ENCODE results near the gene P2RX3.
A peak's percentile ranks its signal among the peaks of the same experiment; 100 is the strongest.
"Not testable (repeated sequence)": the region's sequence is repeated elsewhere in the genome, so short reads cannot be mapped to it uniquely, and the experiment has no call there.

Gene P2RX3

GRCh38 chr11:57353852-57354251, 15.7 kb downstream of the P2RX3 start:
- no peak for DNase-seq

- no peak for DNase-seq
These were observed 16.5 kb downstream of the P2RX3 start for GRCh38 chr11:57354699-57355098.

- DNase-seq, result peak; percentile 11
These were observed 18.1 kb downstream of the P2RX3 start for GRCh38 chr11:57356268-57356667.

GRCh38 chr11:57357310-57357709, 19.2 kb downstream of the P2RX3 start:
- no peak for DNase-seq

GRCh38 chr11:57357856-57358255, 19.7 kb downstream of the P2RX3 start:
- DNase-seq, result no peak

- DNase-seq, result no peak
These were observed 20.4 kb downstream of the P2RX3 start for GRCh38 chr11:57358543-57358961.

GRCh38 chr11:57358991-57359390, 20.8 kb downstream of the P2RX3 start:
- DNase-seq, result no peak

- no peak for DNase-seq
These were observed 21.2 kb downstream of the P2RX3 start for GRCh38 chr11:57359396-57359795.

- no peak for DNase-seq
These were observed 21.9 kb downstream of the P2RX3 start for GRCh38 chr11:57359896-57360690.

- DNase-seq, result peak; percentile 32
These were observed 22.8 kb downstream of the P2RX3 start for GRCh38 chr11:57360991-57361390.

GRCh38 chr11:57361420-57361819, 23.3 kb downstream of the P2RX3 start:
- not testable (repeated sequence) for DNase-seq

- DNase-seq, result no peak
These were observed 23.8 kb downstream of the P2RX3 start for GRCh38 chr11:57361926-57362325.

- no peak for DNase-seq
These were observed 25.3 kb downstream of the P2RX3 start for GRCh38 chr11:57363131-57364080.

- DNase-seq, result no peak
These were observed 26.9 kb downstream of the P2RX3 start for GRCh38 chr11:57364851-57365660.

- peak; percentile 54 for DNase-seq
These were observed 30.1 kb downstream of the P2RX3 start for GRCh38 chr11:57368106-57368844.

GRCh38 chr11:57368845-57369232, 30.7 kb downstream of the P2RX3 start:
- no peak for DNase-seq

GRCh38 chr11:57370251-57370650, 32.1 kb downstream of the P2RX3 start:
- DNase-seq, result no peak

- no peak for DNase-seq
These were observed 32.8 kb downstream of the P2RX3 start for GRCh38 chr11:57370941-57371340.

- DNase-seq, result no peak
These were observed 35.0 kb downstream of the P2RX3 start for GRCh38 chr11:57373146-57373545.

- no peak for DNase-seq
These were observed 36.8 kb downstream of the P2RX3 start for GRCh38 chr11:57374966-57375365.

GRCh38 chr11:57375490-57375889, 37.3 kb downstream of the P2RX3 start:
- DNase-seq, result no peak

Data from NCI-H1092 treated with DMSO at 0.1 percent for 48 hours (cell line).